GM23338 (cell line): Measurements from ENCODE around the gene GGA1.

ENCODE experiments used
- CTCF ChIP-seq, 2 experiments: fragments of 200-600 bp in 1 of 2; sonication (generic) in 1 of 2; conservative IDR thresholded peaks; 2 replicates each; pipeline versions ENCODE4 v1.5.1 to v1.6.1; 2016 to 2017; ENCODE audit warnings: antibody characterized with exemption in 2 of 2, low read depth in 2 of 2, mild to moderate bottlenecking in 2 of 2, moderate library complexity in 1 of 2
- EZH2phosphoT487 ChIP-seq: fragments of 200-600 bp; sonication (generic); IDR thresholded peaks from one replicate; pipeline ENCODE4 v1.8.1; 2018; ENCODE audit warnings: antibody characterized with exemption; ENCODE audit not compliant: unreplicated experiment
- POLR2AphosphoS5 ChIP-seq: IDR thresholded peaks from 2 replicates; pipeline ENCODE4 v1.6.1; 2016; ENCODE audit warnings: antibody characterized with exemption, low read depth

DNA sequence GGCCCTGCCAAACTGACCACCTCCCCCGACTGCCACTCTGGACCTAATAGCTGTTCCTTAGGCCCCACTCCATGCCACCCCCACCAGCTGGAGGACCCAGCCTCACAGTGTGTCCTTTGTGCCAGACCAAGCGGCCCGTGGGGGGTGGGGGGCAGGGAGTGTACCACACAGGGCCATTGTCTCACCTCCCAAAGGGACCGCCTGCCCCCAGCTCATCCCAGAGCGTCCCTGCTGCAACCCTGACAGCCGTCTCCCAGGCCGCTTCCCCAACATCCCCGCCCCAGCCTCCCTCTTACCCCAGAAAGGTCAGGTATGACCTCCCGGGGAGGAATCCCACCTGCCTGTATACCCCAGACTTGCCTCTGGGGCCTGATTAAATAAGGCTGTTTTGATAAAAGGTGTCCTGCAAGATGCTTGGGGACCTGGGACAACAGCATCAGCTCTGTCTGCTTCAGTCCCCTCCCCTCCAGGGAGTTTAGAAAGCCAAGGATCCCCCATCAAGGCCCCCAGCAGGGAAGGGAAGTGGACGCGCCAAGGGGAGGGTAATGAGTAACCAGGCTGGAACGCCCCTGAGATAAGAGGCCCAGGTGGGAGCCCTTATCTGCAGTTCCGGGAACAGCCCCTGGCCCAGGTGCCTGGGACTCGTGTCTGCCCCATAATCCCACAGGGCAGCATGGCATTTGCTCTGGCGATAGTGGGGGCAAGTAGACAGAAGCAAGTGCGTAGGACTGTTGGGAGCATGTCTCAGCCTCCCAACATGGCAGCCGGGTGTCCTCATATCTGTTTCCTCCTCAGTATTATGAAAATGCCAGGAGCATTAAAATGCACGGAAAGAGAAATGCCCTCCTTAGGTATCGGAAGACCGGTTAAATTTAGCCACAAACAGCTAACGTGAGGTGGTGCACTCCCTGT, 39.4 kb upstream of the GGA1 start:
- no peak for TF ChIP-seq CTCF (conservative IDR thresholded peaks at IDR 0.05; ENCODE audit: low read depth in 2 of 2)
- TF ChIP-seq POLR2AphosphoS5: peak; percentile 20; the same call in 1 of the 2 replicates
- no peak for TF ChIP-seq EZH2phosphoT487
